ENCODE data around the gene ANGPTL7.

The ANGPTL7 gene

DNA sequence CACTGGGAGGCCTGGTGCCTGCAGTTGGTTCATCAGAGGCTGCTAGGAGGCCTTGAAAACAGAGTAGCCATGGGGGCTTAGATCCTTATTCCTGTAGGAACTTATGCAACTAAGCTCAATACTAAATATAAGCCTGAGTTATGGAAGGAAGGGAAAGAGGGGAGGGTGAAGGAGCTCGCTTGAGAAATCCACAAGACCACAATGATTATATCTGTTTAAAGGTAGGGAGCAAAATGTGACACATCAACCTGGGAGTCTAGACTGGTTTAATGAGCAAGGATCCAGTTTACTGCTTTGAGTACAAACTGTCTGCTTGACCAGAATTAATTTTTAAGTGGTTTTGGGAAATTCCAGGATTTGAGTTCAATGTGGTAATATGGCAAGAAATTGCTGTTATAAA, 20.4 kb upstream of the ANGPTL7 start:
- TF ChIP-seq ZNF544 (tag by site-specific recombination; IDR thresholded peaks at IDR 0.05) (no peak), SCRT1 (tag by site-specific recombination; IDR thresholded peaks at IDR 0.05; ENCODE audit: borderline replicate concordance) (no peak), ZNF174 (tag by site-specific recombination; IDR thresholded peaks at IDR 0.05) (no peak)
- TF ChIP-seq, protein P1, sequence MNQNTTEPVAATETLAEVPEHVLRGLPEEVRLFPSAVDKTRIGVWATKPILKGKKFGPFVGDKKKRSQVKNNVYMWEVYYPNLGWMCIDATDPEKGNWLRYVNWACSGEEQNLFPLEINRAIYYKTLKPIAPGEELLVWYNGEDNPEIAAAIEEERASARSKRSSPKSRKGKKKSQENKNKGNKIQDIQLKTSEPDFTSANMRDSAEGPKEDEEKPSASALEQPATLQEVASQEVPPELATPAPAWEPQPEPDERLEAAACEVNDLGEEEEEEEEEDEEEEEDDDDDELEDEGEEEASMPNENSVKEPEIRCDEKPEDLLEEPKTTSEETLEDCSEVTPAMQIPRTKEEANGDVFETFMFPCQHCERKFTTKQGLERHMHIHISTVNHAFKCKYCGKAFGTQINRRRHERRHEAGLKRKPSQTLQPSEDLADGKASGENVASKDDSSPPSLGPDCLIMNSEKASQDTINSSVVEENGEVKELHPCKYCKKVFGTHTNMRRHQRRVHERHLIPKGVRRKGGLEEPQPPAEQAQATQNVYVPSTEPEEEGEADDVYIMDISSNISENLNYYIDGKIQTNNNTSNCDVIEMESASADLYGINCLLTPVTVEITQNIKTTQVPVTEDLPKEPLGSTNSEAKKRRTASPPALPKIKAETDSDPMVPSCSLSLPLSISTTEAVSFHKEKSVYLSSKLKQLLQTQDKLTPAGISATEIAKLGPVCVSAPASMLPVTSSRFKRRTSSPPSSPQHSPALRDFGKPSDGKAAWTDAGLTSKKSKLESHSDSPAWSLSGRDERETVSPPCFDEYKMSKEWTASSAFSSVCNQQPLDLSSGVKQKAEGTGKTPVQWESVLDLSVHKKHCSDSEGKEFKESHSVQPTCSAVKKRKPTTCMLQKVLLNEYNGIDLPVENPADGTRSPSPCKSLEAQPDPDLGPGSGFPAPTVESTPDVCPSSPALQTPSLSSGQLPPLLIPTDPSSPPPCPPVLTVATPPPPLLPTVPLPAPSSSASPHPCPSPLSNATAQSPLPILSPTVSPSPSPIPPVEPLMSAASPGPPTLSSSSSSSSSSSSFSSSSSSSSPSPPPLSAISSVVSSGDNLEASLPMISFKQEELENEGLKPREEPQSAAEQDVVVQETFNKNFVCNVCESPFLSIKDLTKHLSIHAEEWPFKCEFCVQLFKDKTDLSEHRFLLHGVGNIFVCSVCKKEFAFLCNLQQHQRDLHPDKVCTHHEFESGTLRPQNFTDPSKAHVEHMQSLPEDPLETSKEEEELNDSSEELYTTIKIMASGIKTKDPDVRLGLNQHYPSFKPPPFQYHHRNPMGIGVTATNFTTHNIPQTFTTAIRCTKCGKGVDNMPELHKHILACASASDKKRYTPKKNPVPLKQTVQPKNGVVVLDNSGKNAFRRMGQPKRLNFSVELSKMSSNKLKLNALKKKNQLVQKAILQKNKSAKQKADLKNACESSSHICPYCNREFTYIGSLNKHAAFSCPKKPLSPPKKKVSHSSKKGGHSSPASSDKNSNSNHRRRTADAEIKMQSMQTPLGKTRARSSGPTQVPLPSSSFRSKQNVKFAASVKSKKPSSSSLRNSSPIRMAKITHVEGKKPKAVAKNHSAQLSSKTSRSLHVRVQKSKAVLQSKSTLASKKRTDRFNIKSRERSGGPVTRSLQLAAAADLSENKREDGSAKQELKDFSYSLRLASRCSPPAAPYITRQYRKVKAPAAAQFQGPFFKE (tag by site-specific recombination; IDR thresholded peaks at IDR 0.05; ENCODE audit: borderline replicate concordance), result no peak
- no peak overlapping the region for H3K4me3 ChIP-seq (ENCODE audit: low read depth, low read length)
- peaks cover 0 to 28% of the 10 kb centered on the region in 2 experiments; a peak in 2 of 3 replicates for H3K36me3 ChIP-seq (ENCODE audit: control insufficient read depth in 2 of 2, insufficient read depth in 1 of 2, low read length in 2 of 2)
- H3K27ac ChIP-seq (ENCODE audit: extremely low read depth, low read depth, low read length), result no peak overlapping the region
- H3K9me3 ChIP-seq (ENCODE audit: control insufficient read depth, insufficient read depth, low read depth, low read length), result no peaks in the 10 kb centered on the region
- ChIA-PET POLR2A (interaction anchor here (0.5 kb wide), 1 partner anchor 87 kb away, joined by 3 read pairs; no protein-coding TSS in a partner anchor), CTCF (interaction anchor here (1.7 kb wide), 1 partner anchor 12 kb away, joined by 4 read pairs; no protein-coding TSS in a partner anchor)
- H3K4me1 ChIP-seq (ENCODE audit: control insufficient read depth, insufficient read depth, low read length), result no peaks in the 10 kb centered on the region

DNA sequence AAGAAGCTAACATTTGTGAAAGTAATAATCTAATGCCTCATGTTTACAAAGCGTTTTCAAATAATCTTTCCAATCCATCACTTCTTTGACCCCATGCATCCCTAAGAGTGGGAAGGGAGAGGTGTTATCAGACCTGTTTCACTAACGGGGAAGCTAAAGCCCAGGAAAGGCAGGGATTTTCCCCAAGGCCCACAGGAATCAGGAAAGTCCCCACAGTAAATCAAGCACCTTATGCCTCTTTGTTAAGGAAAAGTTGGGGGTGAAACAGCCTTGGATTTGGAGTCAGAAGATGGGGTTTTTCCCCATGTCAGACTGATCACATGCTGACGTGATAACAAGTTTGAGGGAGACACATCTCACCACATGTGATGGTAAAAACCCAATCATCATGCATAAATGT, 20.0 kb upstream of the ANGPTL7 start:
- TF ChIP-seq ZNF211 (tag by site-specific recombination; IDR thresholded peaks at IDR 0.05; ENCODE audit: low read depth) (no peak), ZNF621 (tag by site-specific recombination; IDR thresholded peaks at IDR 0.05) (no peak), ZNF121 (tag by site-specific recombination; IDR thresholded peaks at IDR 0.05) (no peak), ZSCAN23 (tag by site-specific recombination; IDR thresholded peaks at IDR 0.05) (no peak), ZNF837 (tag by site-specific recombination; IDR thresholded peaks at IDR 0.05) (no peak), BCL11B (tag by site-specific recombination; IDR thresholded peaks at IDR 0.05; ENCODE audit: low read depth) (no peak), ZNF555 (tag by site-specific recombination; conservative IDR thresholded peaks at IDR 0.05) (no peak), SP2 (tag by site-specific recombination; IDR thresholded peaks at IDR 0.05) (no peak), ZNF302 (tag by site-specific recombination; IDR thresholded peaks at IDR 0.05; ENCODE audit: low read depth) (no peak), ZNF48 (tag by site-specific recombination; IDR thresholded peaks at IDR 0.05) (no peak), BCL11A (tag by site-specific recombination; IDR thresholded peaks at IDR 0.05; ENCODE audit: low read depth) (no peak), ZNF624 (tag by site-specific recombination; IDR thresholded peaks at IDR 0.05) (no peak), YY1 (tag by site-specific recombination; IDR thresholded peaks at IDR 0.05) (no peak), ZNF677 (tag by site-specific recombination; IDR thresholded peaks at IDR 0.05) (no peak), SCRT1 (tag by site-specific recombination; IDR thresholded peaks at IDR 0.05; ENCODE audit: borderline replicate concordance) (no peak), GFI1B (tag by site-specific recombination; IDR thresholded peaks at IDR 0.05) (no peak), ZNF155 (tag by site-specific recombination; IDR thresholded peaks at IDR 0.05) (no peak)
- TF ChIP-seq, protein P2, sequence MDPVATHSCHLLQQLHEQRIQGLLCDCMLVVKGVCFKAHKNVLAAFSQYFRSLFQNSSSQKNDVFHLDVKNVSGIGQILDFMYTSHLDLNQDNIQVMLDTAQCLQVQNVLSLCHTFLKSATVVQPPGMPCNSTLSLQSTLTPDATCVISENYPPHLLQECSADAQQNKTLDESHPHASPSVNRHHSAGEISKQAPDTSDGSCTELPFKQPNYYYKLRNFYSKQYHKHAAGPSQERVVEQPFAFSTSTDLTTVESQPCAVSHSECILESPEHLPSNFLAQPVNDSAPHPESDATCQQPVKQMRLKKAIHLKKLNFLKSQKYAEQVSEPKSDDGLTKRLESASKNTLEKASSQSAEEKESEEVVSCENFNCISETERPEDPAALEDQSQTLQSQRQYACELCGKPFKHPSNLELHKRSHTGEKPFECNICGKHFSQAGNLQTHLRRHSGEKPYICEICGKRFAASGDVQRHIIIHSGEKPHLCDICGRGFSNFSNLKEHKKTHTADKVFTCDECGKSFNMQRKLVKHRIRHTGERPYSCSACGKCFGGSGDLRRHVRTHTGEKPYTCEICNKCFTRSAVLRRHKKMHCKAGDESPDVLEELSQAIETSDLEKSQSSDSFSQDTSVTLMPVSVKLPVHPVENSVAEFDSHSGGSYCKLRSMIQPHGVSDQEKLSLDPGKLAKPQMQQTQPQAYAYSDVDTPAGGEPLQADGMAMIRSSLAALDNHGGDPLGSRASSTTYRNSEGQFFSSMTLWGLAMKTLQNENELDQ (tag by site-specific recombination; IDR thresholded peaks at IDR 0.05; ENCODE audit: low read depth), result no peak
- TF ChIP-seq, protein P3, sequence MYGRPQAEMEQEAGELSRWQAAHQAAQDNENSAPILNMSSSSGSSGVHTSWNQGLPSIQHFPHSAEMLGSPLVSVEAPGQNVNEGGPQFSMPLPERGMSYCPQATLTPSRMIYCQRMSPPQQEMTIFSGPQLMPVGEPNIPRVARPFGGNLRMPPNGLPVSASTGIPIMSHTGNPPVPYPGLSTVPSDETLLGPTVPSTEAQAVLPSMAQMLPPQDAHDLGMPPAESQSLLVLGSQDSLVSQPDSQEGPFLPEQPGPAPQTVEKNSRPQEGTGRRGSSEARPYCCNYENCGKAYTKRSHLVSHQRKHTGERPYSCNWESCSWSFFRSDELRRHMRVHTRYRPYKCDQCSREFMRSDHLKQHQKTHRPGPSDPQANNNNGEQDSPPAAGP (tag by site-specific recombination; IDR thresholded peaks at IDR 0.05), result no peak
- Histone ChIP-seq H3K4me3 (ENCODE audit: low read depth, low read length) (no peak overlapping the region), H3K27ac (ENCODE audit: extremely low read depth, low read depth, low read length) (no peak overlapping the region), H3K36me3 (ENCODE audit: control insufficient read depth in 2 of 2, insufficient read depth in 1 of 2, low read length in 2 of 2) (peaks cover 0 to 30% of the 10 kb centered on the region in 2 experiments; a peak in 2 of 3 replicates), H3K4me1 (ENCODE audit: control insufficient read depth, insufficient read depth, low read length) (no peaks in the 10 kb centered on the region), H3K9me3 (ENCODE audit: control insufficient read depth, insufficient read depth, low read depth, low read length) (no peaks in the 10 kb centered on the region)
- ChIA-PET CTCF (interaction anchor here (1.7 kb wide), 1 partner anchor 13 kb away, joined by 4 read pairs; no protein-coding TSS in a partner anchor), POLR2A (no interaction called here)

All from HEK293 (cell line).